ENCODE data around the gene IMMP2L. TPM values are rescaled to one million over a fixed set of nuclear protein-coding genes. Genes with fewer than 3 reads are reported as not detected.
"Not testable (repeated sequence)": the region's sequence is repeated elsewhere in the genome, so short reads cannot be mapped to it uniquely, and the experiment has no call there.

Gene IMMP2L
- total RNA-seq, 1 donor from 2014 or later = 11.2 TPM

DNA sequence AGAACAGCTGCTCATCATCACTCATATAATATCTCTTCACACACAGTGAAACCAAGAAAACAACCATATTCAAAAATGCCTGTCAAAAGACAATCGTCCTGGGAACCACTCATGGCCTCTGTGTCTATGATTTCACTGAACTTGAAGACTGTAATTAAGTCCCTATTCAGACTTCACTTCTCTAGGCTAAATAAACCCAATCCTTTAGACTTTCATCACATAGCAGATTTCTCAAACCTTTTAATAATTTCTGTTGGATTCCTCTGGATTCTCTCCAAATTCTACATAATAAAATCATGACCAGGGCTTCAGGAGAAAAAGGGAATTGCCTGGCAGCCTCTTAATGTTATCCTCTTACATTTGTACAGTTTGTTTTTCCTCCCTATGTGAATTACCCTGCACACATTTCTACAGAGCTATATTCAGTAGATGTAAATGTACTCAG is 270.2 kb downstream of the IMMP2L start:
- Mint-ChIP-seq H3K36me3 (ENCODE audit: low read depth, unreplicated experiment) (no peaks in the 10 kb centered on the region), H3K27me3 (ENCODE audit: unreplicated experiment) (no peaks in the 10 kb centered on the region), H3K4me3 (ENCODE audit: unreplicated experiment) (no peak overlapping the region), H3K4me1 (ENCODE audit: unreplicated experiment) (no peaks in the 10 kb centered on the region), H3K9me3 (ENCODE audit: unreplicated experiment) (no peaks in the 10 kb centered on the region), H3K27ac (ENCODE audit: unreplicated experiment) (no peak overlapping the region)
- no peak for DNase-seq (ENCODE audit: low spot score)
- TF ChIP-seq, protein P1, sequence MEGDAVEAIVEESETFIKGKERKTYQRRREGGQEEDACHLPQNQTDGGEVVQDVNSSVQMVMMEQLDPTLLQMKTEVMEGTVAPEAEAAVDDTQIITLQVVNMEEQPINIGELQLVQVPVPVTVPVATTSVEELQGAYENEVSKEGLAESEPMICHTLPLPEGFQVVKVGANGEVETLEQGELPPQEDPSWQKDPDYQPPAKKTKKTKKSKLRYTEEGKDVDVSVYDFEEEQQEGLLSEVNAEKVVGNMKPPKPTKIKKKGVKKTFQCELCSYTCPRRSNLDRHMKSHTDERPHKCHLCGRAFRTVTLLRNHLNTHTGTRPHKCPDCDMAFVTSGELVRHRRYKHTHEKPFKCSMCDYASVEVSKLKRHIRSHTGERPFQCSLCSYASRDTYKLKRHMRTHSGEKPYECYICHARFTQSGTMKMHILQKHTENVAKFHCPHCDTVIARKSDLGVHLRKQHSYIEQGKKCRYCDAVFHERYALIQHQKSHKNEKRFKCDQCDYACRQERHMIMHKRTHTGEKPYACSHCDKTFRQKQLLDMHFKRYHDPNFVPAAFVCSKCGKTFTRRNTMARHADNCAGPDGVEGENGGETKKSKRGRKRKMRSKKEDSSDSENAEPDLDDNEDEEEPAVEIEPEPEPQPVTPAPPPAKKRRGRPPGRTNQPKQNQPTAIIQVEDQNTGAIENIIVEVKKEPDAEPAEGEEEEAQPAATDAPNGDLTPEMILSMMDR (IDR thresholded peaks at IDR 0.05; ENCODE audit: unreplicated experiment) = no peak

- TF ChIP-seq, protein P1 (IDR thresholded peaks at IDR 0.05; ENCODE audit: unreplicated experiment) = no peak
- Mint-ChIP-seq H3K4me3 (ENCODE audit: unreplicated experiment) (no peak overlapping the region), H3K27ac (ENCODE audit: unreplicated experiment) (no peak overlapping the region), H3K9me3 (ENCODE audit: unreplicated experiment) (no peaks in the 10 kb centered on the region), H3K27me3 (ENCODE audit: unreplicated experiment) (no peaks in the 10 kb centered on the region), H3K4me1 (ENCODE audit: unreplicated experiment) (no peaks in the 10 kb centered on the region), H3K36me3 (ENCODE audit: low read depth, unreplicated experiment) (no peaks in the 10 kb centered on the region)
- DNase-seq (ENCODE audit: low spot score) = no peak
Observed at GRCh38 chr7:111290982-111291381, 271.3 kb downstream of the IMMP2L start.

- no peak overlapping the region for H3K4me3 Mint-ChIP-seq (ENCODE audit: unreplicated experiment)
- no peak for DNase-seq (ENCODE audit: low spot score)
- no peak overlapping the region for H3K27ac Mint-ChIP-seq (ENCODE audit: unreplicated experiment)
- peaks cover 2% of the 10 kb centered on the region for H3K4me1 Mint-ChIP-seq (ENCODE audit: unreplicated experiment)
- H3K27me3 Mint-ChIP-seq (ENCODE audit: unreplicated experiment) = no peaks in the 10 kb centered on the region
- TF ChIP-seq, protein P1 (IDR thresholded peaks at IDR 0.05; ENCODE audit: unreplicated experiment) = no peak
- H3K9me3 Mint-ChIP-seq (ENCODE audit: unreplicated experiment) = no peaks in the 10 kb centered on the region
- H3K36me3 Mint-ChIP-seq (ENCODE audit: low read depth, unreplicated experiment) = no peaks in the 10 kb centered on the region
Observed at GRCh38 chr7:111290419-111290818, 271.9 kb downstream of the IMMP2L start.

DNA sequence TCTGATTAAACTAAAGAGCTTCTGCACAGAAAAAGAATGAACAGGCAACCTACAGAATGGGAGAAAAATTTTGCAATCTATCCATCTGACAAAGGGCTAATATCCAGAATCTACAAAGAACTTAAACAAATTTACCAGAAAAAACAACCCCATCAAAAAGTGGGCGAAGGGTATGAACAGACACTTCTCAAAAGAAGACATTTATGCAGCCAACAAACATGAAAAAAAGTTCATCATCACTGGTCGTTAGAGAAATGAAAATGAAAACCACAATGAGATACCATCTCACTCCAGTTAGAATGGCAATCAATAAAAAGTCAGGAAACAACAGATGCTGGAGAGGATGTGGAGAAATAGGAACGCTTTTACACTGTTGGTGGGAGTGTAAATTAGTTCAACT is 273.9 kb downstream of the IMMP2L start:
- H3K27ac Mint-ChIP-seq (ENCODE audit: unreplicated experiment); H3K4me3 Mint-ChIP-seq (ENCODE audit: unreplicated experiment); DNase-seq (ENCODE audit: low spot score); H3K36me3 Mint-ChIP-seq (ENCODE audit: low read depth, unreplicated experiment); H3K27me3 Mint-ChIP-seq (ENCODE audit: unreplicated experiment); H3K9me3 Mint-ChIP-seq (ENCODE audit: unreplicated experiment): not testable (repeated sequence)
- H3K4me1 Mint-ChIP-seq (ENCODE audit: unreplicated experiment) = peaks cover 15% of the 10 kb centered on the region

DNA sequence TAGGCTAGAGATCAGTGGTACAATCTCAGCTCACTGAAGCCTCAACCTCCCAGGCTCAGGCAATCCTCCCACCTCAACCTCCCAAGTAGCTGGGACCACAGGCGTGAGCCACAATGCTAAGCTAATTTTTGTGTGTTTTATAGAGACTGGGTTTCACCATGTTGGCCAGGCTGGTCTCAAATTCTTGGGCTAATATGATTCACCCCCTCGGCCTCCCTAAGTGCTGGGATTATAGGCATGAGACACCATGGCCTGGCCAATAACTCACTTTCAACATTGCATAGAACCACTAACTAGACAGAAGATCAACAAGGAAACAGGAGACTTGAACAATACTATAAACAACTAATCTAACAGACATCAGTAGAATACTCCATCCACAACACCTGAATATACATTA is 279.7 kb downstream of the IMMP2L start:
- no peaks in the 10 kb centered on the region for H3K27me3 Mint-ChIP-seq (ENCODE audit: unreplicated experiment)
- no peak overlapping the region for H3K27ac Mint-ChIP-seq (ENCODE audit: unreplicated experiment)

More for the DNA sequence above, 279.7 kb downstream of the IMMP2L start:
- H3K4me1 Mint-ChIP-seq (ENCODE audit: unreplicated experiment) = peaks cover 15% of the 10 kb centered on the region
- no peak for DNase-seq (ENCODE audit: low spot score)
- H3K4me3 Mint-ChIP-seq (ENCODE audit: unreplicated experiment) = no peak overlapping the region
- H3K36me3 Mint-ChIP-seq (ENCODE audit: low read depth, unreplicated experiment) = no peaks in the 10 kb centered on the region
- no peaks in the 10 kb centered on the region for H3K9me3 Mint-ChIP-seq (ENCODE audit: unreplicated experiment)
- TF ChIP-seq, protein P1 (IDR thresholded peaks at IDR 0.05; ENCODE audit: unreplicated experiment) = no peak
